Gastrocnemius medialis (tissue), 4 donors: ENCODE measurements around the gene GFER.

Experiments used
- POLR2A ChIP-seq, 2 donors: fragments of 450-650 bp; IDR thresholded peaks; one replicate each; pipeline ENCODE4 v1.6.1; 2017; ENCODE audit warnings: antibody characterized with exemption in 2 of 2, mild to moderate bottlenecking in 2 of 2, moderate library complexity in 2 of 2
- TF ChIP-seq, protein P1 (sequence below), 5 experiments: fragments of 450-650 bp in 3 of 5; fragments of 200-600 bp in 2 of 5; sonication (generic) in 2 of 5; IDR thresholded peaks in 4 of 5; conservative IDR thresholded peaks in 1 of 5; 1 replicate in 4 of 5; 2 replicates in 1 of 5; pipeline ENCODE4 v1.5.1; 2016 to 2019; ENCODE audit warnings: antibody characterized with exemption in 5 of 5, mild to moderate bottlenecking in 3 of 5, moderate library complexity in 3 of 5

DNA sequence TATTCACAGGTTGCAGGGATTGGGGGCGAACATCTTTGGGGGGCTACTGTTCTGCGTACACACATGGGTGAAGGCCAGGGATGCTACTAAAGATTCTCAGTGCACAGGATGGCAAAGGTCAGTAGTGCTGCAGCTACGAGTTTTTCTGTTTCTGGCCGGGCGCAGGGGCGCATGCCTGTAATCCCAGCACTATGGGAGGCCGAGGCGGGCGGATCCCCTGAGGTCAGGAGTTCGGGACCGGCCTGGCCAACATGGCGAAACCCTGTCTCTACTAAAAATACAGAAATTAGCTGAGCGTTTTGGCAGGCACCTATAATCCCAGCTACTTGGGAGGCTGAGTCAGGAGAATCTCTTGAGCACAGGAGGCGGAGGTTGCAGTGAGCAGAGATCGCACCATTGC, 29.5 kb downstream of the GFER start:
- TF ChIP-seq, protein P1, sequence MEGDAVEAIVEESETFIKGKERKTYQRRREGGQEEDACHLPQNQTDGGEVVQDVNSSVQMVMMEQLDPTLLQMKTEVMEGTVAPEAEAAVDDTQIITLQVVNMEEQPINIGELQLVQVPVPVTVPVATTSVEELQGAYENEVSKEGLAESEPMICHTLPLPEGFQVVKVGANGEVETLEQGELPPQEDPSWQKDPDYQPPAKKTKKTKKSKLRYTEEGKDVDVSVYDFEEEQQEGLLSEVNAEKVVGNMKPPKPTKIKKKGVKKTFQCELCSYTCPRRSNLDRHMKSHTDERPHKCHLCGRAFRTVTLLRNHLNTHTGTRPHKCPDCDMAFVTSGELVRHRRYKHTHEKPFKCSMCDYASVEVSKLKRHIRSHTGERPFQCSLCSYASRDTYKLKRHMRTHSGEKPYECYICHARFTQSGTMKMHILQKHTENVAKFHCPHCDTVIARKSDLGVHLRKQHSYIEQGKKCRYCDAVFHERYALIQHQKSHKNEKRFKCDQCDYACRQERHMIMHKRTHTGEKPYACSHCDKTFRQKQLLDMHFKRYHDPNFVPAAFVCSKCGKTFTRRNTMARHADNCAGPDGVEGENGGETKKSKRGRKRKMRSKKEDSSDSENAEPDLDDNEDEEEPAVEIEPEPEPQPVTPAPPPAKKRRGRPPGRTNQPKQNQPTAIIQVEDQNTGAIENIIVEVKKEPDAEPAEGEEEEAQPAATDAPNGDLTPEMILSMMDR (IDR thresholded peaks at IDR 0.05 in 4 of 5, conservative IDR thresholded peaks at IDR 0.05 in 1 of 5) = no peak
- TF ChIP-seq POLR2A (IDR thresholded peaks at IDR 0.05) = no peak
